KOPT-K1 (cell line): ENCODE measurements around the gene CST6.

Experiments
- H3K27ac ChIP-seq: fragments of 200-600 bp; sonication (generic); 2 replicates; pipeline ENCODE4 v1.5.1; 2016; ENCODE audit warnings: antibody characterized with exemption, mild to moderate bottlenecking, low read depth, low read length; ENCODE audit not compliant: poor library complexity, severe bottlenecking
- H3K36me3 ChIP-seq: fragments of 200-600 bp; sonication (generic); 2 replicates; pipeline ENCODE4 v1.5.1; 2017; ENCODE audit warnings: antibody characterized with exemption, mild to moderate bottlenecking, low read length, moderate library complexity; ENCODE audit not compliant: insufficient read depth
- H3K9me3 ChIP-seq: fragments of 200-600 bp; sonication (generic); 2 replicates; pipeline ENCODE4 v1.5.1; 2017; ENCODE audit warnings: antibody characterized with exemption, low read length, mild to moderate bottlenecking; ENCODE audit not compliant: insufficient read depth, poor library complexity, severe bottlenecking

CST6 gene

GRCh38 chr11:66044757-66045156, 32.9 kb downstream of the CST6 start:
- no peaks in the 10 kb centered on the region for H3K9me3 ChIP-seq
- no peaks in the 10 kb centered on the region for H3K36me3 ChIP-seq
- no peak overlapping the region for H3K27ac ChIP-seq

- Histone ChIP-seq H3K36me3 (no peaks in the 10 kb centered on the region), H3K9me3 (no peaks in the 10 kb centered on the region), H3K27ac (no peak overlapping the region)
Observed at GRCh38 chr11:66045177-66045639, 33.4 kb downstream of the CST6 start.

- no peaks in the 10 kb centered on the region for H3K9me3 ChIP-seq
- H3K36me3 ChIP-seq, result no peaks in the 10 kb centered on the region
- no peak overlapping the region for H3K27ac ChIP-seq
Observed at GRCh38 chr11:66046901-66047300, 35.1 kb downstream of the CST6 start.

DNA sequence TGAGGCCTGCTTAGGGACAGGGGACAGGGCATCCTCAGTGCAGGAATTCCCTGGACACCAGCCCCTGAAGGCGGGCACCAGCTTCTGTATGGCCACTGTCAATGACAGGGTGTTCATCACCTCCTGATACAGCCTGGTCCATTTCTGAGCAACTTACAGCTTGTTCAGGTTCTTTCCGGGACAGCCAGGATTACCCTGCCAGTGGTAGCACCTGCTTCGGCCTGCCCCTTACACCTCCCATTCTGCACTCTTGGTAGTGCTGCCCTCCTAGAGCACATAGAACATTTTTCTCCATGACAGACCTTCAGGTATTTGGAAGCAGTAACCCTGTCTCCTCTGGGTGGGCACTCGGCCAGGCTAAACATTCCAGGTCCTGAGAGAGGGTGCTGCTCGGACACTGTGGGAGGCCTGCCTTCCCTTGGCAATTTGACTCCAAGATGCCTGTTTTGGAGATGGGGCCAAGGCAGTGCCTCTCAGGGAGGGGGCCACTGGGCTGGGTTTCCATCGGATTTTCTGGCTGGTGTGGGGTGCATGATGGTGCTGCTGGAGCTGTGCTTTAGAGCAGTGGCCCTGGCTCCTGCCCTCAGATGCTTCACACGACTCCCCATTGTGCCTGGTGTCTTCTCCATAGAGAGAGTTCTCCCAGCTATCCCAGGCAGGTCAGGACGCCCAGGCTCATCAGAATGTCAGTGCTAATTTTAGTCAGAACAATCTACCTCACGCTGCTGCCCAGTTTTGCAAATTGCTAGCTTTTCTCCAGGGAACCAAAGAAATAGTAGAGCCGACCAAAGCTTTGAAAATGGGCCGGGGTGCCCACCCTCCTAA, 35.9 kb downstream of the CST6 start:
- H3K27ac ChIP-seq, result no peak overlapping the region
- no peaks in the 10 kb centered on the region for H3K36me3 ChIP-seq

DNA sequence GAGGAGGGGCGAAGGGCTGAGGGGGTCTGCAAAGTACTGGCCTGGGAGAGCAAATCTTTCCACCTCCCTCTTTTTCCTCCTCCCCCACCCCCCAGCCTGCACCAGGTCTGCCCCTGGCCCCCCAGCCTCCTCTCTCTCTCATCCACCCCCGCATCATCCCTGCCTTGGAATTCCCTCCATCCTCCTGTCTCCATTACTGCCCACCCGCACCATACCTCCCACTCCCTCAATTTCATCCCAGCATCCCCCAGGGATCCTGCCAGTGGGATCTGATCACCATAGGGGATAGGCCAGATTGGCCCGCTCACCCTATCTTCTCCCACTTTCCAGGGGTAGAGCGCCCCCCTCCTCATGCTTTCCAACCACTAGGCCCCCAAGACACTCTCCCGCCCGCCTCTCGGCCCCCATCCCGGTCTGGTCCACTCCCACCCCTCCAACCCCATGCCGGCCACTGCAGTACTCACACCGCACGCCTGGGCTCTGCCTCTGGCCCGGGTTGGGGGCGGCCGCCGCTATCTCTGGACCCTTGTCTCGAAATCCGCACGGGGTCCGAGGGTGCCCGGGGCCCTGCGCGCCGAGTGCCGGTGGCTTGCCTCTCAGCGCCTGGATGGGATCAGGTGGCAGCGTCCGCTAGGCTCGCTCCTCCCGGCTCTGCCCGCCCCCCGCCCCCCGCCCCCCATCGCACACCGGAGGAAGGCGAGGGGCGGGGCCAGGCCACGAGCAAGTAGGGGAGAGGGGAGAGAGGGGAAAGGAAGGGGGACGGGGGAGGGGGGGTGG, 36.9 kb downstream of the CST6 start, which contains the start of gene GAL3ST3:
Gene GAL3ST3 (minus strand): TSS at position 615 of the 777 bp plus-strand sequence. CDS start 3,746 bp downstream, outside the sequence.
- no peak within 1 kb of the TSS for H3K27ac ChIP-seq

More for the DNA sequence above, 35.9 kb downstream of the CST6 start:
- no peaks in the 10 kb centered on the region for H3K9me3 ChIP-seq

DNA sequence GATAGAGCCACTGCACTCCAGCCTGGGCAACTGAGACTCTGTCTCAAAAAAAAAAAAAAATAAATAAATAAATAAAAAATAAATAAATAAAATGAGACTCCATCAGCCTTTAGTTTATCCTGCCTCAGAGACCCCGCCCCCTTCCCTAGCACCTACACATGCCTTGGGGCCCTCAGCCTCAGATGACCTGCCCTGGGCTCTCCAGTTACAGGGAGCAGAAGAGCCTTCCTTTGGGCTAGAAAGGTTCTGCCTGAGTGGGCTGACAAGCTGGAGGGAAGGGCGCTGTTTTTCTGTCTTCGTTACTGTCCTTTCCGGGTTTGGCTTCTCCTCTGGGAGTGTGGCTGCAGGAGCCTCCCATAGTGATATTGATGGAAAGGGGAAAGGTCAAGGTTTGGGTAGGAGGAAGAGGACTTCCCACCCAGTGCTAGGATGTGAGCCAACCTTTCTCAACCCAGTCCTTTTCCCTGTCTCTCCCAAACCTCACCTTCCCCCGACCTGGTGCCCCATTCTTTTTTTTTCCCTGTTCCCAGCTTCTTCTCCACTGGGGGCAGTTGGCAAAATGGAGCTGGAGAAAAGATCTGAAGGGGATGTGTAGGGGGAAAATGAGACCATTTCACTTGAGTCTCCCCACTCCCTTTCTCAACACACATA, 38.9 kb downstream of the CST6 start:
- no peaks in the 10 kb centered on the region for H3K9me3 ChIP-seq
- H3K36me3 ChIP-seq, result peaks cover 25% of the 10 kb centered on the region
- peak overlapping the region; percentile 86 for H3K27ac ChIP-seq

More for the DNA sequence above, 36.9 kb downstream of the CST6 start, which contains the start of gene GAL3ST3:
- Histone ChIP-seq H3K36me3 (peaks cover 6% of the 10 kb centered on the region; the same call in 1 of the 2 replicates), H3K9me3 (no peaks in the 10 kb centered on the region)

- Histone ChIP-seq H3K36me3 (peaks cover 32% of the 10 kb centered on the region), H3K27ac (peak overlapping the region; percentile 86), H3K9me3 (no peaks in the 10 kb centered on the region)
Observed at GRCh38 chr11:66051371-66051765, 39.6 kb downstream of the CST6 start.

- H3K27ac ChIP-seq, result peak within 1 kb of the TSS; percentile 86
- no peaks in the 10 kb centered on the region for H3K9me3 ChIP-seq
- peaks cover 38% of the 10 kb centered on the region for H3K36me3 ChIP-seq
Observed at GRCh38 chr11:66051766-66052663, 40.2 kb downstream of the CST6 start, which contains the start of gene SF3B2. Gene SF3B2, plus strand, starts transcription at chr11:66052364. Its CDS starts 21 bp downstream, at chr11:66052385.

DNA sequence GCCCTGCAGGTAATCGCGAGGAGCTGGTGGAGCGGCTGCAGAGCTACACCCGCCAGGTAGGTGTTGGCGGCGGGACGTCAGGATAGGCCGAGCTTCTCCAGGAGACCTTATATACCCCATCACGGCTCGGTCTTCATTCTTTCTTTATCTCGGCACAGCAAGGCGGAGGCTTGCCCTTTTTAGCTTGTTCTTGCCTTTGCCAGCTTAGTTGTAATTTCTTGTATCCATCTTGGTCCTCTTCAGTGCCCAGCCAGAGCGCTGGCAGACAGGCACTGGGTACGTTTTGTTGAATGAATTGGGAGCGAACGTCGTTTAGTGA, 40.8 kb downstream of the CST6 start:
- H3K36me3 ChIP-seq, result peaks cover 44% of the 10 kb centered on the region
- no peaks in the 10 kb centered on the region for H3K9me3 ChIP-seq
- H3K27ac ChIP-seq, result peak overlapping the region; percentile 86

- H3K9me3 ChIP-seq, result no peaks in the 10 kb centered on the region
- H3K27ac ChIP-seq, result no peak overlapping the region
- peaks cover 68% of the 10 kb centered on the region for H3K36me3 ChIP-seq
Observed at GRCh38 chr11:66055021-66055420, 43.2 kb downstream of the CST6 start.

- no peaks in the 10 kb centered on the region for H3K9me3 ChIP-seq
- H3K27ac ChIP-seq, result no peak overlapping the region
- H3K36me3 ChIP-seq, result peaks cover 83% of the 10 kb centered on the region
Observed at GRCh38 chr11:66056501-66056900, 44.7 kb downstream of the CST6 start.

- H3K36me3 ChIP-seq, result peaks cover 99% of the 10 kb centered on the region
- H3K9me3 ChIP-seq, result no peaks in the 10 kb centered on the region
- no peak overlapping the region for H3K27ac ChIP-seq
Observed at GRCh38 chr11:66059966-66060680, 48.3 kb downstream of the CST6 start.

GRCh38 chr11:66061268-66061667, 49.5 kb downstream of the CST6 start:
- Histone ChIP-seq H3K9me3 (no peaks in the 10 kb centered on the region), H3K36me3 (peaks cover 99% of the 10 kb centered on the region), H3K27ac (no peak overlapping the region)

DNA sequence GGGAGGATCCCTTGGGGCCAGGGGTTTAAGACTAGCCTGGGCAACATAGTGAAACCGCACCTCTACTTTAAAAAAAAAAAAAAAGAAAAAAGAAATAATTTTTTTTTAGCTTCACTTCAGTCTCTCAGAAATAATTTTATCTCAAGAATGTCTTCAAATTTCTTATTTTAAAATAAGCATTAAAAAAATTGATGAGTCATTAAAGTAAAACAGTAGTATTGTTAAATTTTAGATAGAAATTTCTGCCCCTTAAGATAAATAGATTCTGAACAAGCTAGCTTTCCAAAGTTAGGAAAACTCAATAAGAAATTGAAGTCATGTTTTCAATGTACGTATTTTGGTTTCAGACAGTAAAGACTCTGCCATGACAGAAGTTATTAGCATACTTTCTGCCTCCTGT, 50.6 kb downstream of the CST6 start:
- peaks cover 99% of the 10 kb centered on the region for H3K36me3 ChIP-seq
- no peaks in the 10 kb centered on the region for H3K9me3 ChIP-seq
- H3K27ac ChIP-seq, result no peak overlapping the region
